Activated CD4-positive, CD25-positive, alpha-beta regulatory T cell treated with anti-CD3 and anti-CD28 coated beads, Interleukin-2, amount 50 U/mL, for 24 hours (primary cell): ENCODE results near the gene ZSWIM6.
A peak's percentile ranks its signal among the peaks of the same experiment; 100 is the strongest.

Experiments
- ATAC-seq, 2 donors: fragments of 150-1000 bp; cut with Tn5 transposase; one replicate each; pipeline ENCODE4 v1.10.0; 2021; ENCODE audit warnings: mild to moderate bottlenecking in 1 of 2, moderate library complexity in 1 of 2

The ZSWIM6 gene

DNA sequence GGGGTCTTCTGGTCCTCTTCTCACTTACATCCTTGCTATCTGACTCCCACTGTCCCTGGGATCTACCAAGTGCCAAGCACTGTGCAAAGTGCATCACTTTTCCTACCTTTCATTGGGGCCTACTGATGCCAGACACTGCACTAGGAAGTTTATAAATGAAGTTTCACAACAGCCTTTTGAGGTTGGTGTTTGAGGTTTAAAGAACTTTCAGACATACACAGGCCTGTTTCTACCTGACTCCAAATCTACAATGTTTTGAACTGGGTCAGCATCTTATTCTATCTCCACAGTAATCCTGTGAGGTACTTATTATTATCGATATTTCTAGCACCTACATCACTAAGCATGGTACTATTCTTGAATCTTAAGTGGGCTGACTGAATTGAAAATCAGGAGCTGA lies 227.7 kb downstream of the ZSWIM6 start:
- no peak for ATAC-seq

DNA sequence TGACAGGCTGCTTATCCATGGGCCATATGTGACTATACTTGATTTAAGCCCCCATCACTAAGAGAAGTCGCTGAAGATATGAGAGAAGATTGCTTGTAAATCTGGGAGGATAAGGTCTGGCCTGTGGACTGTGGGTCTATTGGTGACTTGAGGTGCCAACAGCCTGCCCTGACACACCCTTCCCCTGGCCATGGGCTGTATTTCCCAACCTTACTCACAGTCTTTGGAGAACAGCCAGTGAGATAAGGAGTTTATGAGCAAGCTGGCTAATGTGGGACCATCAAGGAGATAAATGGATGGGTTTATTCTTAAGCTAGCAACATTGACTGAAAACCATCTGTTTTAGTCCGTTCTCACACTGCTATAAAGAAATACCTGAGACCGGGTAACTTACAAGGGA lies 231.3 kb downstream of the ZSWIM6 start:
- no peak for ATAC-seq

DNA sequence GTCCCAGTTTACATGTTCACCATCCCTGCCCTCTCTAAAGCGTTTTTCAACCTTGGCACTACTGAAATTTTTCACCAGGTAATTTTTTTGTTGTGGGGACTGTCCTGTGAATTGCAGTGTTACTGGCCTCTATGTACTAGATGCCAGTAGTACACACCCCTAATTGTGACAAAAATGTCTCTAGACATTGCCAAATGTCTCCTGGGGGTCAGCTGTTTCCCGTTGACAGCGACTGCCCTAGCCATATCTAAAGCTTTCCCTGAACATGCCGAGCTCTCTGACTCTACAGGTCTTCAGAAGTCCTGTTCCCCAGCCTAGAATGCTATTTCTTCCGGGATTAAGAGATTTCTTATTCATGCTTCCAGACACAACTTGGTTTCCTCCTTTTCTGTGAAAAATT lies 235.3 kb downstream of the ZSWIM6 start:
- no peak for ATAC-seq

DNA sequence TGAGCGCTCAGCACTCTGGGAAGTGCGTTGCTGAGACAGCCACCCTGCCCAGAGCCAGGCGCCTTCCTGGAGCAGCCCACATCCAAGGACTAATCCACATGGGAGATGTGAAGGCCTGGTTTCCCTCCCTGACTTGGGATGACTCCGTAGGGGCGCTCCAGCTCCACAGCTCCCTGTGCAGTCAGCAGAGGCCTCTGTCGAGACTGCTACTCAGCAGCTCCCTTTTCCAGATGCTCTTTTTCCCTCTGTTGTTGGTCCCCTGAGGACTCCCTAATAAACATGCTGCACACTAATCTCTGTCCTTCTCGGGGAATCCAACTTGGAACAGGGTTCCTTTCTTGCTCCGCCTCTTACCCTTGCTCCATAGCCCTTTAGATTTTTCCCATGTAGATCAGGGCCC lies 237.3 kb downstream of the ZSWIM6 start:
- no peak for ATAC-seq

DNA sequence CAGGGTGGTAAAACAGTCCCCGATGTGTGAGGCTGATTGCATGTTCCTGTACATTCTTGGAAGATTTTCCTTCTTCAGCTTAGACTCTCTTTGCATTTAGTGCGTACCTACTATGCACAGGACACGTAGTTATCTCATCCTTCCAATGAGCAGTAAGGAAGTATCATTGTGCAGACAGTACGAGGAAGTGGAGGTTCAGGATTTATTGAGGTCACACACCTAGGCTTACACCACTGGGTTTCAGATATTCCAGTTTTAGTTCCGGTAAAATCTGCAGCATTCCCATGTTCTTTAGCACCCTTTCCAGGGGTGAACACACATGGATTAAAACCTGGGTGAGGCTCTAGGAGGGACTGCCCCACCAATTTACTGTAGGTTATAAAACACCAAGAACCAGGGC lies 238.7 kb downstream of the ZSWIM6 start:
- no peak for ATAC-seq

DNA sequence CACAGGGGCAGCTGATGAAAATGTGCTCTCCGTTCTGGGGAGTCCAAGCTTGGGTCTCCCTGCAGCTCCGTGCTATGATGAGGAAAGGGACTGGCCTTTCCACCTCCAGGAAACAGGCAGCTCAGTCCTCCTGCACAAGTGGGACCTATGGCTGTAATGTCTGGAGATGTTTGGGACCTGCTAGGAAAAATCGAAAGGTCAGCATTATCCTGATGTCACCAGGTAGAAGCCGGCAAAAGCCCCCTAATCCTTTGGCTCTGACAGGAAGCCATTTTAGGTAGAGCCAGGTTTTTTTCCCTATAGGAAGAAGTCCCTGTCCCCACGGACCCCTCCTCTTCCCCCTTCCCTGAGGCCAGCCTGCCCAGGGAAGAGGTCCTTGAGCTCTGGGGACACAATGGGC lies 240.9 kb downstream of the ZSWIM6 start:
- ATAC-seq, result no peak

DNA sequence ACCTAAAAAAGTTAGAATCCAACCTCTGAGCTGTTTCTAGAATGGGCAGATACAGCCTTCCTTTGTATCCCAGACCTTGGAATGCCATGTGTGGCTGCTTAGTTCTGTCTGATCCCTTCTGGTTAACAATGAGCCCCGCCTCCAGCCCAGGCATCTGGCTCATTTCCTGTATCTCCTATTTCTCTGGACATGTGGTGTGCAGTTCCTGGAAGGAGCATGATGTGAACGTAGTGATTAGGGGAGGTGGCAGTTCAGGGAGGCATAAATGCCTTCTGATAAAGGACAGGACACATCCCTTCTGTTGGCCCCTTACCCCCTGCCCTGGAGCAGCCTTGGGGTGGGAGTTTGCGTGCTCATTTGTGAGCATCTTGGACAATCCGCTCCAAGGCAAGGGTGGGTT lies 243.0 kb downstream of the ZSWIM6 start:
- ATAC-seq, result no peak

DNA sequence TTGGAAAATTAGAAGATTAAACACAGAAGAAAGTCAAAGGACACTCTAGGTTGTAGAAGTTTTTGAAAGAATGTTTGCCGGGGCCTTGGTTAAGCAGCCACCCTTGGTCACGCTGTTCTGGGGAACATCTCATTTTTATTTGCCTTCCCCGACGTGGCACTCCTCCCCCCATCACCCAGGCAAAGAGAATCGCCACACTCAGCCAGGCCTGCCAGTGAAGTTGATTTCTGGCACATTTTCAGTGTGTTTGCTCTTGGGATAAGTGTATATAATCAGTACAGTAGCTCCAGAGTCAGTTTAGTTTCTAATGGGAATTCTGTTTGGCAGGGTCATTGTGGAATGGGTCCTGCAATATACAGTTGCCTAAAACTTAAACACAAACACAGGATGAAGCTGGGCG lies 243.5 kb downstream of the ZSWIM6 start:
- no peak for ATAC-seq

DNA sequence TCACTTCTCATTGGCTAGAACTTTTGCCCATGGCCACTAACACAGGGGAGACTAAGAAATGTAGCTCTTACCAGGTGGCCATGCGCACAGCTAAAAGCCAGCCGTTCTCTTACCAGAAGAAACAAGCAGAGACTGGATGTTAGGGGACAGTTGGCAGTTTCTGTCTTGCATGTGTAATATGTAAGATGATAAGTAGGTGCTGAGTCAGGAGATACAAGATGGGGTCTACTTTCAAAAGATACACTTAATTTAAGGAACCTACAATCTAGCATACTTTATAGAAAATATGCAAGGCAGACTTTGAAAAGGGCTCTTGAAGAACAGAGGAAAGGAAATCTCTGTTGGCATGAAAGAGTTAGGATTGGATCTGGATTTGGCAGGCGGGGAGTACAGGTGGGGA lies 244.5 kb downstream of the ZSWIM6 start:
- ATAC-seq, result no peak

DNA sequence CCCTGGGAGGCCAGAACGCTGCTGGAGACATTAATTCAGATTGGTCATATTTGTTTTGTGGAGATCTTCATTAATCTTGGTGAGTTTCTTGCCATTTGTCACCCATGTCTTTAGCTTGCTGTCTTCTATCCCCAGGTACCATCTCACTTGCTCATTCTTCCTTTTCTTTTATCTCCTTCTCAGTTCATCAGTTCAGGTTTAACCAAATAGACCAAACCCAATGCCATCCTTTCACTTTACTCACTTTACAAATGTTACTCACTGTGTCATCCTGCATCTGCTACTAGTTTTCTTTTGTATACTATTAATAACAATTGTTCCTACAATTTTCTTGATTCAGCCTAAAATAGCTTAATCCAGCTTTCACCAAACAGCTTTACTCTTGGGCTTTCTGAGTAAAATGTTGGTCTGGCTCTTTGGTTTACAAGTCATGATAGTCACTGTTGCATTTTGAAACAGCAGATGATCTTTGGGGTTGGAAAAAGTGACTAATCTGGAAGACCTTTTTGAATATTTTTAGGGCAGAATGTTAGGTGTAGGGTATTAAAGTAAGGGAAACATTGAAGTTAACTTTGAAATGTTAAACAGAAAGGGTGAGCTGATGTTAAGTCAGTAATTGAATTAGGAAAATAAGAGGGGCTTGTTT lies 246.9 kb downstream of the ZSWIM6 start:
- ATAC-seq, result peak; percentile 28 to 36

DNA sequence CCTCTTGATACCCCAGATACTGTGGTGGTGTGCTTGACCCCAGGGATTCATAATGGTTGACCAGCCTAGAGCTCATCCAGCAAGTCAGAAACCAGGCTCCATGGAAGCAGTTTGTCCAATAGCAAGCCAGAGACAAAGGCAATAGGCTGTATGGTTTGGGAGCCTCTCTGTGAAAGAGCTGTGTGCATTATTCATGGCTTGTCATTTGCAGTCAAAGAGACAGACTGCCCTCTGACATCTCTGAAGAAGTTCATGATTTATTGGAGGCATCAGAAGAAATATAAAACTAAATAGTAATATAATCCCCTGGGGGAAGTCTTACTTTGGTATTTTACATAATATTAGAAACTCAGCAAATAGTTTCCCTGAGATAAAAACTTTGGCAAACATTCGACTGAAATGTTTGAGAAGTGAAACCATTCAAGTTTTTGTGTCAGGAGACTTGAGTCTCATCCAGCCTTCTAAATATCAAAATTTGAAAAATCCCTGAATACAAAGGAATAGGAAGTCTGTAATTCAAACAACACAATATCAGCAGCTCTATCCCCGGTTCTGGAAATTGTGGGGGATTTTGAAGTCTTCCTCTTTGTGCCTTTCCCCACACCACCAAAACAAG lies 250.3 kb downstream of the ZSWIM6 start:
- no peak for ATAC-seq

DNA sequence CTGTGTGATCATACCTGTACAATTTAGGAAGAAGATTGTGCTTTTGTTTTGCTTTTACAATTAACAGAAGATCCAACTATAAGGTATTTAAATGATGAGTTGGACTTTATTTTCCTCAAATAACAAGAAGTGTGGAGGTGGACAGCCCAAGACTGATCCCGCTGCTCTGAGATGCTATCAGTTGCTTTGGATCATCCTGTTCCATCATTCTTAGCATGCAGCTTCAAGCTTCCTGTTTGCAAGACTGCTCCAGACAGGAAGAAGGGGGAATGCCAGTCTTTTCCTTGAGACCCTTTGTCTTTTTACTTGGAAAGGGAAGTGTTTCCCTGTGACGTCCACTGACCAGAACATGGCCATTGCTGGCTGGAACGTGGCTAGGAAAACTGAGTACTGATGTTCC lies 250.8 kb downstream of the ZSWIM6 start:
- no peak for ATAC-seq

DNA sequence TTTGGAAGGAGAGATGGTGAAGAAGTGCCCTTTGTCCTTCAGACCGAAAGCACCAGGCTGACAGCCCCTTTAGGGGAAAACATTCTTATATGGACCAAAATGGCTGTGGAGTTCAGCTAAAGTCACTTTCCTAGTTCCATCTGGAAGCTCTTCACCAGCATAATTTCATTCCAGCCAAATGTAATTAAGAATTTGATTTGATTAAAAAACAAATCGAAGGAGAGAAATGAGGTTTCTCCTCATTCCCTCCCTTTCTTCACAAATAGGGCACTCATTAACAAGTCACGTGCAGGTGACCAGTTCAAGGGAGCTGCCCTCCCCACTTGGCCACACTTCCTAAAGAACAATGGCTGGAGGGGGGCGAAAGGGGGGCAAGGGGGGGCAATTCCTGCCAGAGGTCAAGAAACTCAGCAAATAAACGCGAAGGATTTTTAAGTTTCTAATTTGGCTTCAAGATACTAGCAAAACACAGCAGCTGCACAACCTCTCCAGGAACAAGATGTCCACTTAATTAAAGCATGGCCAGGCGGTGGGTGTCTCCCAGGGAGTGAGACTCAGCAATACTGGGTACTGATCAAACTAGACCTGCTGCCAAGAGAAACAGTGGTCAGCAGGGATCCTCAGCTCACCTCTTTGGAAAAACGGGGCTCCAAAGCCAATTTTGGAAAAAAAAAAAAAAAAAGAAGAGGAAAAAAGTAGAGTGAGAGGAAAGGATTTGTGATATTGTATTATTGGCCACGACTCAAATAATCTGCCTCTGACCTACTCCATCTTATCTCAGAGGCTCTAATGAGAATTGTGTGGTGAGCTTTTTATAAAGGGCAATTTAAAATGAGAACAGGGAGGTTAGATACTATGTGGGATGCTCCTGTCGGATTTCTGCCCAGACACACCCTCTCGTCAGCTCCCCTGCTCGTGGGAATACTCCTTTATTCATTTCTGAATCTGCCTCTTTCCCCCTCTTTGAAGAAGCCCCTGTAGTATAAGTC lies 254.3 kb downstream of the ZSWIM6 start:
- no peak for ATAC-seq

DNA sequence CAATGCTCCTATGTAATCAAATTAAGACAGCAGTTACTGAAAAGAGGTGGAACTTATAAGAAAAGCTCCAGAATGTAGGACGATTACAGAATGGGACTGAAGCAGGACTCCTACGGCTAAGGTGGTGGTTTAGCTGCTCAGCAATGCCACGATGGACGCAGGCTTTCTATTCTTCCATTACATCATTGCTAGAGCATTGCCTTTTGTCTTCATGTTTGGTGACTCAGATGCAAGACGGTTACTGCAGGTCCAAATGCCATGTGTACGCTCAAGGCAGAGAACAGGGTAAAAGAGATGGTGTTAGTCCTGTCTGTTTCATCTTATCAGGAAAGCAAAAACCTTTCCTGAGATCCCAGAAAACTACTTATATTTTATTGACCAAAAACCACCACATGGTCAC lies 255.1 kb downstream of the ZSWIM6 start:
- no peak for ATAC-seq

DNA sequence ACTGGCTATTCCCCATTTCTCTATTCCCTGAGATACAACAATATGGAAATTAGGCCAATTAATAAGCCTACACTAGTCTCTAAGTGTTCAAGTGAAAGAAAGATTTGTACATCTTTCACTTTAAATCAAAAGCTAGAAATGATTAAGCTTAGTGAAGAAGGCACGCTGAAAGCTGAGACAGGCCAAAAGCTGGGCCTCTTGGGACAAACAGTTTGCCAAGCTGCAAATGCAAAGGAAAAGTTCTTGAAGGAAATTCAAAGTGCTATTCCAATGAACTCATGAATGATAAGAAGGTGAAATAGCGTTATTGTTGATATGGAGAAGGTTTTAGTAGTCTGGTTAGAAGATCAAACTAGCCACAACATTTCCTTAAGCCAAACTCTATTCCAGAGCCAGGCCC lies 256.2 kb downstream of the ZSWIM6 start:
- ATAC-seq, result no peak

DNA sequence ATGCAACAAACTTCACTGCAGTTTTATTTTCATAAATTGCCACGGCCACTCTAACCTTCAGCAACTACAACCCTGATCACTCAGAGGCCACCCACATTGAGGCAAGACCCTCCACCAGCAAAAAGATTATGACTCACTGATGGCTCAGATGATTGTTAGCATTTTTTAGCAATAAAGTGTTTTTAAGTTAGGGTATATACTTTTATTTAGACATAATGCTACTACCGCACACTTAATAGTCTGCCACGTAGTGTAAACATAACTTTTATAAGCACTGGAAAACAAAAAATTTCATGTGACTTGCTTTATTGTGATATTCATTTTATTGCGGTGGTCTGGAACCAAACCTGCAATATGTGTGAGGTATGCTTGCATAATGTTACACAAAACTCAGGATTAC lies 257.9 kb downstream of the ZSWIM6 start:
- no peak for ATAC-seq

DNA sequence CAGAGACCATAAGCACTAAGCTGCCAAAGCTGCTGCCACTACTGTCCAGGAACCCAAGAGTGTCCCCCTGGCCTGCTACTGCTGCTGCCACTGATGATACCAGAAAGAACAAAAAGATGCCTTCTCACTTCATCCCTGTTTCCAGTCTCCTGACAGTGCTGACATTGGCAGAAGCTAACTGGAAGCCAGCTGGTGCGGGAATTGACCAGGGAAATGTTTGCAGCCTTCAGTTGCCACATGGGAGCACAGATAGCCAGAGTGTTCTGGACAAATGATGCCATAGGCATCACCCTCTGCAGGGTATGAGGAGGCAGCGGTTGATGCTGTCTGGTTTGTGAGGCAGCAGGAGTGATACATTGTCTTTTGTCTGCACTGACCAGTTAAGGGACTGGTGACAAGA lies 258.4 kb downstream of the ZSWIM6 start:
- ATAC-seq, result no peak

DNA sequence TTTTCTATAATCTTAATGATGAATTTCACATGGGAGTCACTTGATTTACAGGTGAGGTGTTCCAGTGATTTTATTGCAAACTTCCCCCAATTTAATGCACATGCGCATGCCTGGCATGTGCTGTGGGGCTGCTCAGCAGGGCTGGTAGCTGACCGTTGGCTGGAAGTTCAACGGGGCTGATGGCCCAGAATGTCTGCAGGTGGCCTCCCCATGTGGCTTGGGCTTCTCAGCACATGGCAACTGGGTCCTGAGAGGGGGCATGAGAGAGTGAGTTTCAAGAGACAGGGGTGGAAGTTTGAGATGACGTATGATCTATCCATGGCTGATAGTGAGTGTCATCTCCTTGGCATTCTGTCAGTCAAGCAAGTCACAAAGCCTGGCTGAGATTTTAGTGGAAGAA lies 259.8 kb downstream of the ZSWIM6 start:
- no peak for ATAC-seq

DNA sequence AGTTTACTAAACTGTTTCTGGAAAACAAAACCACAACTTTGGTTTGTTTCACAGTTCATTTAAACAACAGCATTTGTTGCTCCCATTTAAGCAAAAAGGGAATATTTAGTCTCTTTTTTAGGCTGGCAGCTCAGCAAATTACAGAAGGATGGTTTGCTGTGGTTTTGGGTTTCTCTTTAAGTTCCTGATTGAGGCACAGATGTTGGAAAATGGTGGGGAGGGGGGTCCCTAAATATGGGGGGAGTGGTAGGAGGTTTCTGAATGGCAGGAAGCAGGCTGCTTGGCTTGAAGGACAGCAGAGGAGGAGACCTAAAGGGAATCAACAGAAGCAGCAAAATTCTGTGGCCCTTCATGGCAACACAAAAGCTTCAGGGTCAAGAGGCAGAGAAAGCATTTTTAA lies 263.4 kb downstream of the ZSWIM6 start:
- no peak for ATAC-seq
